Keratinocyte (primary cell): Measurements from ENCODE around the gene TCERG1L. TPM values are rescaled to one million over a fixed set of nuclear protein-coding genes. Genes with fewer than 3 reads are reported as not detected.

Experiments used
- DNase-seq: peaks from one replicate; pipeline ENCODE4 v3.0.0-alpha.2; 2011; ENCODE audit warnings: low read depth, missing footprints, low spot score
- FAIRE-seq: peaks from 2 replicates; lab custom pipeline; 2011; peaks lifted over from hg19 to GRCh38; lab: Jason Lieb, UNC
- H2AFZ ChIP-seq: 2 replicates; pipeline ENCODE4 v1.6.0; 2012; ENCODE audit warnings: low read length, control low read depth, inconsistent platforms; ENCODE audit not compliant: control insufficient read depth
- H3K27ac ChIP-seq: 2 replicates; pipeline ENCODE4 v1.5.1; 2011; ENCODE audit warnings: low read length; ENCODE audit not compliant: control insufficient read depth, insufficient read depth
- H3K27me3 ChIP-seq: 3 replicates; pipeline ENCODE4 v1.6.0; 2011; ENCODE audit warnings: low read length; ENCODE audit not compliant: control insufficient read depth, insufficient read depth; ENCODE audit errors: extremely low read depth
- H3K36me3 ChIP-seq, 2 experiments: 2 replicates in 1 of 2; 3 replicates in 1 of 2; pipeline ENCODE4 v1.5.1; 2011; ENCODE audit warnings: low read length in 2 of 2, mild to moderate bottlenecking in 1 of 2; ENCODE audit not compliant: control insufficient read depth in 2 of 2, insufficient read depth in 2 of 2; ENCODE audit errors: extremely low read depth in 1 of 2
- H3K4me1 ChIP-seq: 3 replicates; pipeline ENCODE4 v1.5.1; 2011; ENCODE audit warnings: low read length; ENCODE audit not compliant: control insufficient read depth, insufficient read depth; ENCODE audit errors: extremely low read depth
- H3K4me2 ChIP-seq: 3 replicates; pipeline ENCODE4 v1.6.0; 2011; ENCODE audit warnings: low read depth, low read length; ENCODE audit not compliant: control insufficient read depth, insufficient read depth; ENCODE audit errors: extremely low read depth
- H3K4me3 ChIP-seq, 3 experiments: fragments of 200-600 bp in 1 of 3; sonication (generic) in 1 of 3; 2 replicates in 2 of 3; 3 replicates in 1 of 3; pipeline ENCODE4 v1.5.1; 2011 to 2016; ENCODE audit warnings: low read length in 3 of 3, mild to moderate bottlenecking in 3 of 3, control low read depth in 2 of 3, inconsistent platforms in 1 of 3, low read depth in 1 of 3, mixed read lengths in 1 of 3, mixed run types in 1 of 3, moderate library complexity in 1 of 3; ENCODE audit not compliant: control insufficient read depth in 2 of 3, insufficient read depth in 2 of 3; ENCODE audit errors: extremely low read depth in 1 of 3
- H3K79me2 ChIP-seq: 2 replicates; pipeline ENCODE4 v1.6.0; 2012; ENCODE audit warnings: low read length; ENCODE audit not compliant: control insufficient read depth, insufficient read depth
- H3K9ac ChIP-seq: 3 replicates; pipeline ENCODE4 v1.6.0; 2011; ENCODE audit warnings: low read length; ENCODE audit not compliant: control insufficient read depth, insufficient read depth; ENCODE audit errors: extremely low read depth
- H3K9me1 ChIP-seq: 3 replicates; pipeline ENCODE4 v1.6.0; 2011; ENCODE audit warnings: low read length; ENCODE audit not compliant: control insufficient read depth, insufficient read depth; ENCODE audit errors: extremely low read depth
- H3K9me3 ChIP-seq: 2 replicates; pipeline ENCODE4 v1.5.1; 2012; ENCODE audit warnings: low read depth, low read length; ENCODE audit not compliant: control insufficient read depth
- H4K20me1 ChIP-seq: 3 replicates; pipeline ENCODE4 v1.6.0; 2011; ENCODE audit warnings: low read length; ENCODE audit not compliant: control insufficient read depth, insufficient read depth; ENCODE audit errors: extremely low read depth
- EZH2 ChIP-seq: IDR thresholded peaks from one replicate; pipeline ENCODE4 v1.6.1; 2012; ENCODE audit warnings: inconsistent platforms, mild to moderate bottlenecking, low read length, moderate library complexity
- dilution Hi-C: fragments of 300-500 bp; cut with MboI; formaldehyde crosslinking; loops from one replicate; pipeline ENCODE4 v1.7.0; 2020; ENCODE audit warnings: low sequenced_read_pairs; ENCODE audit not compliant: extremely low pct_ligation_motif_present
- polyA plus RNA-seq, 5 experiments: library from polyadenylated mRNA; depleted of rRNA in 3 of 5; stranded (reverse) in 3 of 5; stranded (forward) in 1 of 5; unstranded in 1 of 5; fragments of >200 nt; gene quantifications; 1 replicate in 1 of 5; 2 replicates in 3 of 5; 3 replicates in 1 of 5; pipeline versions ENCODE4 v1.2.1 to v1.2.3, GENCODE V29; 2011 to 2012; ENCODE audit warnings: missing spikeins in 2 of 5, low read depth in 1 of 5, low replicate concordance in 1 of 5
- TF ChIP-seq, protein P1 (sequence below), 3 experiments: IDR thresholded peaks in 1 of 3; conservative IDR thresholded peaks in 1 of 3; optimal IDR thresholded peaks in 1 of 3; 2 replicates in 2 of 3; 3 replicates in 1 of 3; pipeline versions ENCODE3 to v1.5.1; 2011; ENCODE audit warnings: low read length in 3 of 3, mild to moderate bottlenecking in 3 of 3, moderate library complexity in 2 of 3, control low read depth in 1 of 3, inconsistent platforms in 1 of 3; ENCODE audit not compliant: insufficient read depth in 2 of 3; ENCODE audit errors: extremely low read depth in 1 of 3

The TCERG1L gene
- polyA plus RNA-seq, 1 donor (not counting 4 experiments of a cell fraction or from before 2014, with no cell fraction given): not detected

DNA sequence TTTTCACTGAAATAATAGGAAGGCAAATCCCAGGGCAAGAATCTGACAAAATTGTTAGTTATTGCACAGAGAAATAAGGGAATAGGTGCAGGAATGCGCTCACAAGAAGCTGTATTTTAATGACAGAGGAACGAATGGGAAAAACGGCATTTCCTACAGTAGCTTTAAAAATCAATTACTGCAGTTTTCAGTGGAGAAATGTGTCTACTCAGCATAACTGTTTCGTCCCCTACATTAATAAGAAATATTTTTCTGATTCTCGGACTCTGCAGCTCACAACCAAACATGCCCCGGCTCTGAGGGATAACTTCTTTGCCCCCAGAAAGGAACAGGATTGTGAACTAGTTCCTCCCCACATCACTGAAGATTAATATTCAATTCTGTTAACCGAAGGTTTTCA lies 44.9 kb upstream of the TCERG1L start:
- TF ChIP-seq EZH2: no peak
- TF ChIP-seq, protein P1, sequence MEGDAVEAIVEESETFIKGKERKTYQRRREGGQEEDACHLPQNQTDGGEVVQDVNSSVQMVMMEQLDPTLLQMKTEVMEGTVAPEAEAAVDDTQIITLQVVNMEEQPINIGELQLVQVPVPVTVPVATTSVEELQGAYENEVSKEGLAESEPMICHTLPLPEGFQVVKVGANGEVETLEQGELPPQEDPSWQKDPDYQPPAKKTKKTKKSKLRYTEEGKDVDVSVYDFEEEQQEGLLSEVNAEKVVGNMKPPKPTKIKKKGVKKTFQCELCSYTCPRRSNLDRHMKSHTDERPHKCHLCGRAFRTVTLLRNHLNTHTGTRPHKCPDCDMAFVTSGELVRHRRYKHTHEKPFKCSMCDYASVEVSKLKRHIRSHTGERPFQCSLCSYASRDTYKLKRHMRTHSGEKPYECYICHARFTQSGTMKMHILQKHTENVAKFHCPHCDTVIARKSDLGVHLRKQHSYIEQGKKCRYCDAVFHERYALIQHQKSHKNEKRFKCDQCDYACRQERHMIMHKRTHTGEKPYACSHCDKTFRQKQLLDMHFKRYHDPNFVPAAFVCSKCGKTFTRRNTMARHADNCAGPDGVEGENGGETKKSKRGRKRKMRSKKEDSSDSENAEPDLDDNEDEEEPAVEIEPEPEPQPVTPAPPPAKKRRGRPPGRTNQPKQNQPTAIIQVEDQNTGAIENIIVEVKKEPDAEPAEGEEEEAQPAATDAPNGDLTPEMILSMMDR (optimal IDR thresholded peaks at IDR 0.05 in 1 of 3, IDR thresholded peaks at IDR 0.05 in 1 of 3, conservative IDR thresholded peaks at IDR 0.05 in 1 of 3; ENCODE audit: extremely low read depth in 1 of 3, insufficient read depth in 2 of 3, low read length in 3 of 3): no peak
- Histone ChIP-seq H3K9ac (no peak overlapping the region), H3K27me3 (no peaks in the 10 kb centered on the region), H3K27ac (no peak overlapping the region), H3K9me3 (peaks cover 3% of the 10 kb centered on the region), H3K4me1 (no peaks in the 10 kb centered on the region), H3K36me3 (no peaks in the 10 kb centered on the region), H3K79me2 (no peaks in the 10 kb centered on the region), H3K9me1 (no peaks in the 10 kb centered on the region), H3K4me2 (no peak overlapping the region), H3K4me3 (no peak overlapping the region), H2AFZ (no peak overlapping the region), H4K20me1 (no peaks in the 10 kb centered on the region)
- DNase-seq (no peak), FAIRE-seq (no peak)
- dilution Hi-C loops: no loop called here

DNA sequence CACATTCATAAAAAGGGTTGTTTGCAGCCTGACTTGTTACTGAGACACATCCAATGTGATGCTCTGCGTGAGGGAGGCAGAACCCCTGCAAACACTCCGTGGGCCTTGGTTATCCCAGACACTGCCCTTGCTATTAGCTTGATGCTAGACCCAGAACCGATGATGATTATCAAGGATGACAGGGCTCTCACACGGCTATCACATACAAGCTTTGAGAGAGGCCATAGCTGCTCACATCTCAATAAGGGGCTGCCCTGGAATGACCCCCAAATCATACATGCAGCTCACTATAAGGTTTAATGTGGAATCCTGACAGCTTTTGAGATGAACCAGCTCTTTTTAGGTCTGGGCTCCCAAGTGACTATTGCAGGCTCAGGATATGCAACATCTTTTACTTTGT lies 44.4 kb upstream of the TCERG1L start:
- Histone ChIP-seq H2AFZ (no peak overlapping the region), H3K9me1 (no peaks in the 10 kb centered on the region), H3K9me3 (peaks cover 6% of the 10 kb centered on the region), H4K20me1 (no peaks in the 10 kb centered on the region), H3K4me3 (no peak overlapping the region), H3K27me3 (no peaks in the 10 kb centered on the region), H3K4me2 (no peak overlapping the region), H3K36me3 (no peaks in the 10 kb centered on the region), H3K79me2 (no peaks in the 10 kb centered on the region), H3K4me1 (no peaks in the 10 kb centered on the region), H3K27ac (no peak overlapping the region), H3K9ac (no peak overlapping the region)
- FAIRE-seq (no peak), DNase-seq (no peak)
- TF ChIP-seq EZH2: no peak
- TF ChIP-seq, protein P1 (optimal IDR thresholded peaks at IDR 0.05 in 1 of 3, IDR thresholded peaks at IDR 0.05 in 1 of 3, conservative IDR thresholded peaks at IDR 0.05 in 1 of 3; ENCODE audit: extremely low read depth in 1 of 3, insufficient read depth in 2 of 3, low read length in 3 of 3): no peak
- dilution Hi-C loops: no loop called here
